Neural cell (in vitro differentiated cells): ENCODE data around the gene ZNF804B.

Experiments
- CTCF ChIP-seq: fragments of 450-650 bp; IDR thresholded peaks from 2 replicates; pipeline ENCODE4 v1.5.1; 2014; ENCODE audit warnings: antibody characterized with exemption, mild to moderate bottlenecking, moderate library complexity; ENCODE audit not compliant: poor library complexity, severe bottlenecking
- EP300 ChIP-seq: fragments of 450-650 bp; conservative IDR thresholded peaks from 2 replicates; pipeline ENCODE4 v1.6.1; 2014; ENCODE audit warnings: antibody characterized with exemption, mild to moderate bottlenecking, moderate library complexity; ENCODE audit not compliant: poor library complexity, severe bottlenecking
- EZH2 ChIP-seq: fragments of 200-600, 300-800 bp; shearing (Covaris generic), sonication (generic); IDR thresholded peaks from 2 replicates; pipeline ENCODE4 v1.6.1; 2014; ENCODE audit warnings: antibody characterized with exemption, low read length, borderline replicate concordance, mild to moderate bottlenecking; ENCODE audit not compliant: insufficient read depth, poor library complexity, severe bottlenecking
- MXI1 ChIP-seq: fragments of 450-650 bp; conservative IDR thresholded peaks from 2 replicates; pipeline ENCODE4 v1.6.1; 2014; ENCODE audit warnings: antibody characterized with exemption, mild to moderate bottlenecking; ENCODE audit not compliant: poor library complexity, severe bottlenecking
- POLR2AphosphoS5 ChIP-seq: IDR thresholded peaks from 2 replicates; pipeline ENCODE4 v1.6.1; 2012
- RAD21 ChIP-seq: fragments of 450-650 bp; conservative IDR thresholded peaks from 2 replicates; pipeline ENCODE4 v1.6.1; 2014; ENCODE audit warnings: antibody characterized with exemption, mild to moderate bottlenecking, moderate library complexity
- REST ChIP-seq: IDR thresholded peaks from 2 replicates; pipeline ENCODE4 v1.6.1; 2012; ENCODE audit warnings: borderline replicate concordance
- SMC3 ChIP-seq: fragments of 450-650 bp; conservative IDR thresholded peaks from 2 replicates; pipeline ENCODE4 v1.6.1; 2014; ENCODE audit warnings: antibody characterized with exemption, mild to moderate bottlenecking, moderate library complexity; ENCODE audit not compliant: poor library complexity
- TAF1 ChIP-seq: IDR thresholded peaks from 2 replicates; pipeline ENCODE4 v1.6.1; 2012; ENCODE audit warnings: low read depth

- no peak for TF ChIP-seq POLR2AphosphoS5
- no peak for TF ChIP-seq CTCF
- no peak for TF ChIP-seq TAF1
- TF ChIP-seq EP300 = no peak
- TF ChIP-seq REST = no peak
- no peak for TF ChIP-seq RAD21
- no peak for TF ChIP-seq EZH2
- TF ChIP-seq MXI1 = no peak
- TF ChIP-seq SMC3 = no peak
These were observed 294.9 kb downstream of the ZNF804B start for GRCh38 chr7:89054361-89054760.
